Fibroblast of peridontal ligament (primary cell): ENCODE measurements around the gene NACA.
A peak's percentile ranks its signal among the peaks of the same experiment; 100 is the strongest.
"Not testable (repeated sequence)": the region's sequence is repeated elsewhere in the genome, so short reads cannot be mapped to it uniquely, and the experiment has no call there.

Source experiments
- DNase-seq: peaks from one replicate; pipeline ENCODE4 v3.0.0-alpha.2; 2010; ENCODE audit errors: extremely low read depth

The NACA gene

DNA sequence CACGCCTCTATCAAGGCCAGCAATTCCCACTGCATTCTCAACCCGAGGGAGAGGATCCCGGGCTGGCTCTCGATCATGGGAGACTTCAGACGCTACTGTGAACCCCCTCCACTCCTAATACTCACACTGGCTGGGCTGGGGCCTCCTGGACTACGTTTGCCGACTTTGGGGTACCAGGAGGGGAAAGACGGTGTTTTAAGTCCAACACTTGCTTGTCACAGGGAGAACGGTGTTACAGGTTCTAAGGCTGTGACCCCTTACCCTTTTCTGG lies 463 bp downstream of the NACA start:
- no peak for DNase-seq

DNA sequence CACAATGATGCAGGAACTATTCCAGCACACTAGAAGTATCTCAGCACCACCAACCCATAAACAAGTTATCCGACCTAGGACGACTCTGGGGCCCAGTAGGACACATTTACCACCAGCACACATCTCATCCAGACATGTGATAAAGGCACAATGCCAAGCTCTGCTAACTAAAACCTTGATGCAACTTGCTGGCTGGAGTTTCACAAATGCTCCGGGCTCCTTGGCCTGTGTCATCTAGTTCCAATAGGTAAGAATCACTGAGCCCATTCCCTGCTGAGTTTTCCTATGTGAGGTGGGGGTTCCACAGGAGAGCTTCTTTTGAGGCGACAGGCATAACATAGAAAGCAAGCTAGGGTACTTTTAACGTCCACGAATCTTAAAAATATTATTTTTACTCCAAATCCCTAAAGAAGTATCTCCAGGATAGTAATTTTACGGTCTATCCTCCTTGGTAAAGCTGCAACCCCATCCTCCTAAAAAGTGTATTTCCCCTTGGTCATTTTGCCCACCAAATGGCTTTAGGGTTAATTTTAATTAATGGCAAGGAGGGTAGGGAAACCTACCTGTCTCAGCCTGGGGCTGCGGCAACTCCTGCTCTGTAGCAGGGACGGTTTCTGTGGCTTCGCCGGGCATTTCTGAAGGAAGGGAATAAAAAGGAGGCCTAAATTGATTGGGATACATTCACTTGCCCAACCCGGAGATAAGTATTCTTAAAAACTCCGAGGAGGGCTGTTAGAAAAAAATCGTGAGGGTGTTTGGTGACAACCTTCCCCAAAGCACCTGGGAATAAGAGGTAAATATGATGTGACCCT lies 1.0 kb downstream of the NACA start:
- peak; percentile 91 for DNase-seq

DNA sequence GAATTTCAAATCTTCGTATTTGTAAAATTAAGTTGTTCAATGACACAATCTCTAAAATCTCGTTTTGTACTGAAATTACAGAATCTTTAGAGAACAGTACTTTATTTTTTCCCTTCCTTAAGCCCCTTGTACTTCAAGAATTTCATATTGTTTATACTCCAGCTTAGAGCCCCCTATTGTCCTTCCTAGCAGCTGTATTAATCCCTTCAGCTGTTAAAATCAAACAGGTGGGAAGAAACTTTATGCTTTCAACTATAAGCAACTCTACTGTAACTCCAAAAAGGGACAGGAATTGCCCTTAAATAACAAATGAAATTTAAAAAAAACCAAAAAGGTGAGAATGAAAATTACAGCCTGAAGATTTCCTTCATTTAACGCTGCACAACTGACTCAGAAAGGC lies 1.7 kb downstream of the NACA start:
- DNase-seq = no peak

DNA sequence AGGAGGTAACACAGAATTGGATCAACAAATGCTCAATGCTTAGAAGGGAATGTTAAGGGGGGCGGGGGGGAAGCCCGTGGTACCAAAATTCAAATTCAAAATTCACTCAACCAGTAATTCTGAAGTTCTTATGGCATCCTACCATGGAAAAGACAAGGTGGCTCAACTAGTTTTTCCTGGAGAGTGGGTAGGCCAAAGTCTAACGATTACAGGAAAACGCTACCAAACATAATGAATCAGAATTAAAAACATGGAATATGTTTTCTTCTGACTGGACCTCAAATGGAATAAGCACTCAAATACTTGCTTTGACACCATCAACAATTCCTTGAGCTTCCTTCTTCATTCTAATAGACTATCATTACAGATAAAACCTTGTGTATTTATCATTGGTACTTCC lies 2.3 kb downstream of the NACA start:
- DNase-seq = no peak

DNA sequence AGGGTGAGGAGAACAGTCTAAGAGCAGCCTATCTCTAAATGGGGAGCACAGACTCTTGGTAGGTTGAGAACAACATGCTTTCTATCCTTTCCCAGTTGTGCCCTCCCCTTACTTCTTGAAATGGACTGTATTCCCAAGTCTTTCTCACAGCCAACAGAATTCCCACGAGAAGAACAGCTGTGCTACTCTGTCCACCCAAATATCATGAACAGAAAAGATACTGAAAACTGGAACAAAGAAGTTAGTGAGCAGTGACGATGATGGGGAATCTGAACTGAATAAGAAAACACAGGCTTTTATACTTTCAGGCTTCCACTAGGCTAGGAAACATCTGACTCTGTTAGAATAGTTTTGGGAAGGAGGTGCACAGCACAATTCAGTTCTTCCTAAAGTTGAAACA lies 3.4 kb downstream of the NACA start:
- DNase-seq = no peak

DNA sequence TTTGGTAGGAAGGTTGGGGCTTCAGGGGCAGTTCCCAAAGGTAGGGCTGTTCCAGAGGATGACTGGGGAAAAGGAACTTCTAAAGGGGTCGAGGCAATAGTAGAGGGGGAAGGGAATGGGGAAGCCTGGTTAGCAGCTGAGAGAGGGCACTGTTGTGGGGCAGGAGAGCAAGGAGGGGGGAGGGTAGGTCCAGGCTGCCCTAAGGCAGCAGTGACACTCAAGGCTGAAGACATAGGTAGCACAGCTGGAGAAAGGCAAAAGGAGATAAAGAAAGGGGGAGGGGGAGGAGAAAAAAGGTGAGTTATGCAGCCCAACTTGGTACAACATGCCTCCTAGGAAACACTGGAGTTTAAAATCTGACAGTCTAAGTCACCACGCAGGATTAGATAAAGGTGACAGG lies 3.9 kb downstream of the NACA start:
- DNase-seq = no peak

DNA sequence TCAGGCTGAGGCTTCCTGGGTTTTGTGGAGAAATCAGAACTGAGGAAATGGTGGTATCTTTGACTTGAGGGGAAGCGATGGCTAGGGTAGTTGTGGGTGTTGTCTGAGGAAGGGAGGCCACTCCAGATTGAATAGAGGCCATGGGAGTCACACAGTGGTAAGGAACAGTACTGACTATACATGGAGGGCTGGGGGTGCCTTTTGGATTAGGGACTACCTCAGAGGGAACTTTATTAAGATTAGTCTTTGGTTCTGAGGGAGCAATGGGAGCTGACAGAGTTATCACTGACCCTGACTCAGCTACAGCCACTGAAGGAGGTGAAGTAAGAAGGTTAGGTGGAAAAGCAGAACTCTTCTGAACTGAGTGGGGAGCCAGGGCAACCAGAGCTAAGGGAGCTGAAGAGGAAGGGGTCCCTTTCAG lies 4.4 kb downstream of the NACA start:
- no peak for DNase-seq

DNA sequence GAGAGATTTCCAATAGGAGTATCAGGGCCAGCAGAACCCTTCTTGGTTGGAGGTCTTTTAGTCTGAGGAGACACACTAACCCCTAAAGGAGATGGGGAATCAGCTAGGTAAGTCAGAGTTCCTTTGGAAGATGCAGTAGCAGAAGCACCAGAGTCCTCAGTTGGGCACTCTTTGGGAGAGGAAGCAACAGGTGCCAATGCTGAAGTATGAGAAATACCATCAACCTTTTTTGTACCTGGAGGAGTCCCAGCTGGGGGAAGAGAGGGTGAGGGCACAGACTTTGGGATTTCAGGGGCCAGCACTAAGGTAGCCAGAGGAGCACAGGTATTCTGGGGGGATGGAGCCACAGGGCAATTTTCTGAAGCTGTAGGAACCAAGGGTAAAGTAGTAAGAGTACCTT lies 6.0 kb downstream of the NACA start:
- DNase-seq = no peak

DNA sequence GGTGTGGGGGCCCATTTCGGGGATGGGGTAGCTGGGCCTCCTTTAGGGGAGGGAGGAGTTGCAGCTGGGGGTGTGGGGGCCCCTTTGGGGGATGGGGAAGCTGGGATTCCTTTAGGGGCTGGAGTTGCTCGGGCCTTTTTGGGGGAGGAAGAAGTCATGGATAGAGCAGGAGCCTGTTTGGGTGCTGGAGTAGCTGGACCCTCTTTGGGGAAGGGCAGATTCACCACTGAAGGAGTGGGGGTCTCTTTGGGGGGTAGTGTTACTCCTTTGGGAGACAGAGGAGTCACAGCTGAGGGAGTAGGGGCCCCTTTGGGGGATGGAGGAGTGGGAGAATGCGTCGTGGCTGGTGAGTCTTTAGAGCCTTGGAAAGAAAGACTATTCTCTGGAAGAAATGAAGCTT lies 6.5 kb downstream of the NACA start:
- no peak for DNase-seq

DNA sequence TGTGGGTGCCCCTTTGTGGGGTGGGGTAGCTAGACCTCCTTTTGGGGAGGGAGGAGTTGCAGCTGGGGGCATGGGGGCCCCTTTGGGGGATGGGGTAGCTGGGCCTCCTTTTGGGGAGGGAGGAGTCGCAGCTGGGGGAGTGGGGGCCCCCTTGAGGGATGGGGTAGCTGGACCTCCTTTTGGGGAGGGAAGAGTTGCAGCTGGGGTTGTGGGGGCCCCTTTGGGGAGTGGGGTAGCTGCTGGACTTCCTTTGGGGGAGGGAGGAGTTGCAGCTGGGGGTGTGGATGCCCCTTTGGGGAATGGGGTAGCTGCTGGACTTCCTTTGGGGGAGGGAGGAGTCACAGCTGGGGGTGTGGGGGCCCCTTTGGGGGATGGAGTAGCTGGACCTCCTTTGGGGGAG lies 7.0 kb downstream of the NACA start:
- DNase-seq = no peak

DNA sequence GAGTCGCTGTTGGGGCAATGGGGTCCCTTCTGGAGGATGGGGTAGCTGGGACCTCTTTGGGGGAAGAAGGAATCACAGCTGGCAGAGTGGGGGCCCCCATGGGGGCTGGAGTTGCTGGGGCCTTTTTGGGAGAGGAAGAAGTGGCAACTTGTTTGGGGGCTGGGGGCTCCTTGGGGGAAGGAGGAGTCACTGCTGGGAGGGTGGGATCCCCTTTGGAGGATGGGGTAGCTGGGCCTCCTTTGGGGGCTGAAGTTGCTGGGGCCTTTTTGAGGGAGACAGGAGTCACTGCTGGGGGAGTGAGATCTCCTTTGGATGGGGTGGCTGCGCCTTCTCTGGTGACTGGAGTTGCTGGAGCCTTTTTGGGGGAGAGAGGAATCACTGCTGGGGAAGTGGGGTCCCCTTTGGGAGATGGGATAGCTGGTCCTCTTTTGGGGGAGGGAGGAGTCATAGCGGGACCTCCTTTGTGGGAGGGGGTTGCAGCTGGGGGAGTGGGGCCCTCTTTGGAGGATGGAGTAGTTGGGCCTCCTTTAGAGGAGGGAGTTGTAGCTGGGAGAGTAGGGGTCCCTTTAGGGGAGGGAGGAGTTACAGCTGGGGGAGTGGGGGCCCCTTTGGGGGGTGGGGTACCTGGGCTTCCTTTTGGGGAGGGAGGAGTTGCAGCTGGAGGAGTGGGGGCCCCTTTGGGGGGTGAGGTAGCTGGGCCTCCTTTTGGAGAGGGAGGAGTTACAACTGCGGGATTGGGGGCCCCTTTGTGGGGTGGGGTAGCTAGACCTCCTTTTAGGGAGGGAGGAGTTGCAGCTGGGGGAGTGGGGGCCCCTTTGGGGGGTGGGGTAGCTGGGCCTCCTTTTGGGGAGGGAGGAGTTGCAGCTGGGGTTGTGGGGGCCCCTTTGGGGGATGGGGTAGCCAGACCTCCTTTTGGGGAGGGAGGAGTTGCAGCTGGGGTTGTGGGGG lies 7.9 kb downstream of the NACA start:
- no peak for DNase-seq

DNA sequence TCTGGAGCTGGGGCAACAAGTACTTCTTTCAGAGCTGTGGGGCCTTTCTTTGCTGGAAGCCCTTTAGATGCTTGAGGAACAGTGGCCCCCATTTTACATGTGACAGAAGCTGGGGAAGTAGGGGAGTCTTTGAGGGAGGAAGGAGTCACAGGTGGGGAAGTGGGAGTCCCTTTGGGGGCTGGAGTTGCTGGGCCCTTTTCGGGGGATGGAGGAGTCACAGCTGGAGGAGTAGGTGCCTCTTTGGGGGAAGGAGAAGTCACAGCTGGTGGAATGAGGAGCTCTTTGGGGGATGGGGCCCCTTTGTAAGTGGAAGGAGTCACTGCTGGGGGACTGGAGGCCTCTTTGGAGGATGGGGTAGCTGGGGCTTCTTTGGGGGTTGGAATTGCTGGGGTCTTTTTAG lies 8.6 kb downstream of the NACA start:
- DNase-seq = no peak

DNA sequence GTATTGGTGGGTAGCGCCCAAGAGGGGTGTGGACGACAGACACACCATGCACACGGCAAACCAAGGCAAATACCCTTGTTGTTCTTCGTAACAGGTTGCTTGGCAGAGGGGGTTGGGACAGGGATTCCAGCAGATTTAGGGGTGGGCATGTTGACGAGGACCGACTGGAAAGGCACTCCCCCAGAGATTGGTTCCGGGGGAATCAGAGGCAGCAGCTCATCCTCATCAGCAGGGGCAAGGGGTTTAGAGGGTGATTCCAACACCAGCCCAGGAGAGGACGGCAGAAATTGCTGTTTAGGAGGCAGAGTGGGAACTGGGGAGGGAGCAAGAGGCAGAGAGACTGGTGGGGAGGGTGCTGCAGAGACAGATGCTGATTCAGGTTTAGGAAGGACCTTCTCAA lies 9.3 kb downstream of the NACA start:
- DNase-seq = no peak

DNA sequence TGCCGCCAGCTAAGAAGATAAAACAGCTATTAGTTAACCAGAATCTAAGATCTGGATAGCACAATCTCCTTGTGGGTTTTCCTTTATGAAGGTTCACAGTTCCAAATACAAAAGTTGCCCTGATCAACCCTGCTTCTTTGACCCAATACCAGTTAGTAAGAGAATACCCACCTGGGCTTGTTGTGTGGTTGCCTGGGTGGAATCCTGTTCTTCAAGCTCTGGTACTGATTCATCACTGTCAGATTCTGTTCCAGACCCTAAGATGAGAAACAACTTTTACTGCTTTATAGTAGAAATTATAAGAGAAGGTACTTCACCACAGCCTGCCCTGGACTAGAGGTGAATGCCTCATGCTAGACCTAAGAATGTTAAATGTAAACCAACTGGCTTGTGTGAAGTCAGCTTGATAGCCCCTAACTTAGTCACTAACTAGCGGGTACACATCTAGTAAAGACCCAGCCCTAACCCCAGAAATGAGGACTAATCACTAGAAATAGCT lies 10.6 kb downstream of the NACA start:
- DNase-seq = no peak

DNA sequence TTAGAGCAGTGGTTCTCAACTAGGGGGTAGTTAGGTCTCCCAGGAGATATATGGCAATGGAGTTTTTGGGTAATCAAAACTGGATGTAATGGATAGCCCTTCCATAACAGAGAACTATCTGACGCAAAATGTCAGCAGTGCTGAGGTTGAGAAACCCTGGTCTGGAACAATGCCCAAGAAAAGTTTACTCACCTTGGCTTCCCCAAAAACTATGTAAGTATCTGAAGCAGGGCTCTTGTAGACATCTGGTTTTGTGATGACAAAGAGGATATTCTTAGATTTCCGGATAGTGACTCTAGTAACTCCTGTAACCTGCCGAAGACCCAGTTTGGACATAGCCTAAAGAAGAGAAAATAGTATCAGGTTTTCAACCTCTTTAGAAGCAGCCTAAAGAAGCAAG lies 11.8 kb downstream of the NACA start:
- no peak for DNase-seq

DNA sequence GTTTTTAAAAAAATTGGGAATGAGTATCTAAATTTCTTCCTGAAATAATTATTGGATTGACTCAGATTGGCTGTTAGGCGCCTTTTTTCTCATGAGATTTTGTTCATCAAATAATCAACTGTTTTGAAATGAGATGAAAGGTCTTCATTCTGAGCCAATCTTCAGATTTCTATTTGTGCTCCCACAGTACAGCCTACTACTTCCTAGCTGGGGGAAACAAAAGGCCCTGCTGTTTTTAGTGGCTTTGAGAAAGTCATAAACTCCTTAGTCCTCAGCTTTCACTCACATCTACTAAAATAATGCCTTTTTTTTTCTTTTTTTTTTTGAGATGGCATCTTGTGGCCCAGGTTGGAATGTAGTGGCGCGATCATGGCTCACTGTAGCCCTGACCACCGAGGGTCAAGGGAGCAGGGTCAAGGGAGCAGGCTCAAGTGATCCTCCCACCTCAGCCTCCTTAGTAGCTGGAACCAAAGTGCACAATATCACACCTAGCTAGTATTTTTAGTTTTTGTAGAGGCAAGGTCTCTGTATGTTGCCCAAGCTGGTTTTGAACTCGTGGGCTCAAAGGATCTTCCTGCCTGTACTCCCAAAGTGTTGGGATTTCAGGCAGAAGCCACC lies 15.2 kb downstream of the NACA start:
- no peak for DNase-seq

DNA sequence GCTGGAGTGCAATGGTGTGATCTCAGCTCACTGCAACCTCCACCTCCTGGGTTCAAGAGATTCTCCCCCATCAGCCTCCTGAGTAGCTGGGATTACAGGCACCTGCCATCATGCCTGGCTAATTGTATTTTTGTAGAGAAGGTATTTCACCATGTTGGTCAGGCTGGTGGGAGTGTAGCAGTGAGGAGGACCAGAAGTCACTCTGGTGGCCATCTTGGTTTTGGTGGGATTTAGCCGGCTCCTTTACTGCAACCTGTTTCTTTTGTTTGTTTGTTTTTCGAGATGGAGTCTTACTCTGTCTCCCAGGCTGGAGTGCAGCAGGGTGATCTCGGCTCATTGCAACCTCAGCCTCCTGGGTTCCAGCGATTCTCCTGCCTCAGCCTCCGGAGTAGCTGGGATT lies 20.6 kb downstream of the NACA start:
- not testable (repeated sequence) for DNase-seq

DNA sequence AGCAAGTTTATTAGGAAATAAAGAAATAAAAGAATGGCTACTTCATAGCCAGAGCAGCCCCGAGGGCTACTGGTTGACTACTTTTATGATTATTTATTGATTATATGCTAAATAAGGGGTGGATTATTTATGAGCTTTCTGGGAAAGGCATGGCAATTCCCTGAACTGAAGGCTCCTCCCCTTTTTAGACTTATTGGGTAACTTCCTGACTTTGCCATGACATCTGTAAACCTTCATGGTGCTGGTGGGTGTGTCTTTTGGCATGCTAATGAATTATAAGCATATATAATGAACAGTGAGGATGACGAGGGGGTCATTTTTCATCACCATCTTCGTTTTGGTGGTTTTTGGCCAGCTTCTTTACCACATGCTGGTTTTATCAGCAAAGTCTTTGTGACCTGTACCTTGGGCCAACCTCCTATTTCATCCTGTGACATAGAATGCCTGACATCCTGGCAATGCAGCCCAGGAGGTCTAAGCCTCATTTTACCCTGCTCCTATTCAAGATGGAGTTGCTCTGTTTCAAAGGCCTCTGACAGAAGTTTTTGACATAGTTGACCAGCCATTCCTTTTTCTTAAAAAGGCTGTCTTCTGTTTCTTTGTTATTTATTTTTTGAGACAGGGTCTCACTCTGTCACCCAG lies 26.0 kb downstream of the NACA start:
- DNase-seq = no peak

DNA sequence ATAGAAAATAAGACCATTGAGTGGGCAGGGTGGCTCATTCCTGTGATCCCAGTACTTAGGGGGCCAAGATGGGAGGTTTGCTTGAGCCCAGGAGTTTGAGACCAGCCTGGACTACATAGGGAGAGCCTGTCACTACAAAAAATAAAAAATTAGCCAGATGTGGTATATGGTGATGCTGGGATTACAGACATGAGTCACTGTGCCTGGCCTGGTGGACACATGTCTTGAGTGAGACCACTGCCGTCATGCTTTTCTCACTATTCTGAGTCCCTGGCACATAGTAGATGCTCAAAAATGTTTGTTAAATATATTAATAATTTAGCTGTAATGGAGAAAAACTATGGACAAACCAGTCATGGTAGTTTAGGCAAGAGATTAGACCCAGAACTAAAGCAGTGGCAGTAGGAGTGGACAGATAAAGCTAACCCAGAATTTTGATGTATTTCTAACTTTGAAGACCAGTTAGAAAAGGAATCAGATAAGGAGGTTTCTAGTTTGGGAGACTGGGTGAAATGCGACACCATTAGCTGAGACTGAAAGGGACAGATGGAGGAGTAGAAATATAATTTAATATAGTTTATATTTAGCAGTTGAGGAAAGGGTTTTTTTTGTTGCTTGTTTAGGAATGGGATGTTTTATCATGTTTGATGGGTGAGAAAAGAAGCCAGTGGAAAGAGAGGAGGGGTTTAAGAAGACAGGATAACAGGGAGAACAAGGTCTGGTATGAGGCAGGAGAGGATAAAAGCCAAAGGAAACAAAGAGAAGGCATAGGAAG lies 29.6 kb downstream of the NACA start:
- DNase-seq = no peak

DNA sequence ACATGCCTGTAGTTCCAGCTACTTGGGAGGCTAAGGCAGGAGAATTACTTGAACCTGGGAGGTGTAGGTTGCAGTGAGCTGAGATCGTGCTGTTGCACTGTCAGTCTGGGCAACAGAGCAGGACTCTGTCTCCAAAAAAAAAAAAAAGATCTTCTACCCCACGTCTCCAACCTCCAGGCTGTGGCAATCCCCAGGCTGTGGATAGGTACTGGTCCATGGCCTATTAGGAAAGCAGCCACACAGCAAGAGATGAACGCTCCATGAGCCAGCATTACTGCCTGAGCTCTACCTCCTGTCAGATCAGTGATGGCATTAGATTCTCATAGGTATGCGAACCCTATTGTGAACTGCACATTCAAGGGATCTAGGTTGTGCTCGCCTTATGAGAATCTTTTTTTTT lies 30.9 kb downstream of the NACA start:
- DNase-seq = no peak

DNA sequence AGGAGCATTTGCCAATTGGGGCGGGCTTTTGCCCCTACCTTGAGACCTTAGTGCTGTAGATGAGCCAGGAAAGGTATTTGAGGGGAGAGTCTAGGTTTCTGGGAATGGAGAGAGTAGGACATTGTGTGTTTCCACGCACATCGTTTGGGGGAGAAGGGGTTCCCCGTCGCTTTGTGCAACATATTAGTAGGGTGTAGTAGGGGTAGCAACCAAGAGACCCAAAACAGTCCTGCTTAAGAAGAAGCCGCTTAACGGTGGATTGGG lies 36.3 kb downstream of the NACA start:
- no peak for DNase-seq
